ENCODE measurements around the gene FXYD4. TPM values are rescaled to one million over a fixed set of nuclear protein-coding genes. Genes with fewer than 3 reads are reported as not detected.

FXYD4 gene
- total and polyA plus RNA-seq, 7 donors = not detected

DNA sequence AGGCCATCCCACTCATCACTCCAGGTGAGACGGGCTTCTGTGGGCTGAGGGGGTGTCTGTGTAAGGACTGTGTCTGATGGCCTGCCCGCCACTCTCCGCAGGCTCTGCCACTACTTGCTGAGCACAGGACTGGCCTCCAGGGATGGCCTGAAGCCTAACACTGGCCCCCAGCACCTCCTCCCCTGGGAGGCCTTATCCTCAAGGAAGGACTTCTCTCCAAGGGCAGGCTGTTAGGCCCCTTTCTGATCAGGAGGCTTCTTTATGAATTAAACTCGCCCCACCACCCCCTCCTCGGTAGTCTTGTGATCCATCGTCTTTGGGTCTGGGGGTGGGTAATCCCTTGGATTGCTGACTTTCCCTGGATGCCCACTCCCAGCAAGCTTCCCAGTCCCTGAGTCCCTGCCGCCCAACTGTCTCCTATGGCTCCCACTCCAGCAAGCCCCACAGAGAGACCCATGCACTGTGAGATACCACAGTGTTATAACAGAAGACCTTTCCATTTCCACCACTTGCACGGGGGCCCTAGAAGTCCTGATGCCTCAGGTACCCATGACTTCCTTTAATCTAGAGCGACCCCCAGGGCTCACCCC lies 4.7 kb downstream of the FXYD4 start:
- 91 to 92% methylated on average over 9 of the region's 9 CpGs for WGBS, 2 donors
- no peak overlapping the region for H3K4me3 ChIP-seq
- intact Hi-C loops (cut with DNase I) = no loop called here
- H3K9me3 ChIP-seq = no peaks in the 10 kb centered on the region
- no peaks in the 10 kb centered on the region for H3K36me3 ChIP-seq
- H3K4me1 ChIP-seq = no peaks in the 10 kb centered on the region
- no peak overlapping the region for H3K27ac ChIP-seq
- TF ChIP-seq POLR2A (IDR thresholded peaks at IDR 0.05) (no peak), POLR2AphosphoS5 (IDR thresholded peaks at IDR 0.05) (no peak), EP300 (IDR thresholded peaks at IDR 0.05) (no peak)
- TF ChIP-seq, protein P1, sequence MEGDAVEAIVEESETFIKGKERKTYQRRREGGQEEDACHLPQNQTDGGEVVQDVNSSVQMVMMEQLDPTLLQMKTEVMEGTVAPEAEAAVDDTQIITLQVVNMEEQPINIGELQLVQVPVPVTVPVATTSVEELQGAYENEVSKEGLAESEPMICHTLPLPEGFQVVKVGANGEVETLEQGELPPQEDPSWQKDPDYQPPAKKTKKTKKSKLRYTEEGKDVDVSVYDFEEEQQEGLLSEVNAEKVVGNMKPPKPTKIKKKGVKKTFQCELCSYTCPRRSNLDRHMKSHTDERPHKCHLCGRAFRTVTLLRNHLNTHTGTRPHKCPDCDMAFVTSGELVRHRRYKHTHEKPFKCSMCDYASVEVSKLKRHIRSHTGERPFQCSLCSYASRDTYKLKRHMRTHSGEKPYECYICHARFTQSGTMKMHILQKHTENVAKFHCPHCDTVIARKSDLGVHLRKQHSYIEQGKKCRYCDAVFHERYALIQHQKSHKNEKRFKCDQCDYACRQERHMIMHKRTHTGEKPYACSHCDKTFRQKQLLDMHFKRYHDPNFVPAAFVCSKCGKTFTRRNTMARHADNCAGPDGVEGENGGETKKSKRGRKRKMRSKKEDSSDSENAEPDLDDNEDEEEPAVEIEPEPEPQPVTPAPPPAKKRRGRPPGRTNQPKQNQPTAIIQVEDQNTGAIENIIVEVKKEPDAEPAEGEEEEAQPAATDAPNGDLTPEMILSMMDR (IDR thresholded peaks at IDR 0.05) = no peak
- no peaks in the 10 kb centered on the region for H3K27me3 ChIP-seq
- peak; percentile 55 for DNase-seq

GRCh38 chr10:43376828-43377423 lies 5.5 kb downstream of the FXYD4 start:
- Histone ChIP-seq H3K9me3 (no peaks in the 10 kb centered on the region), H3K4me1 (no peaks in the 10 kb centered on the region), H3K36me3 (no peaks in the 10 kb centered on the region), H3K27me3 (no peaks in the 10 kb centered on the region), H3K27ac (no peak overlapping the region), H3K4me3 (no peak overlapping the region)
- DNase-seq = peak; percentile 48
- intact Hi-C loops (cut with DNase I) = no loop called here
- WGBS, 2 donors = 47 to 70% methylated on average over 2 of the region's 2 CpGs
- no peak for TF ChIP-seq POLR2A (IDR thresholded peaks at IDR 0.05)
- TF ChIP-seq POLR2AphosphoS5 (IDR thresholded peaks at IDR 0.05) = no peak
- TF ChIP-seq EP300 (IDR thresholded peaks at IDR 0.05) = no peak
- TF ChIP-seq, protein P1 (IDR thresholded peaks at IDR 0.05) = no peak

DNA sequence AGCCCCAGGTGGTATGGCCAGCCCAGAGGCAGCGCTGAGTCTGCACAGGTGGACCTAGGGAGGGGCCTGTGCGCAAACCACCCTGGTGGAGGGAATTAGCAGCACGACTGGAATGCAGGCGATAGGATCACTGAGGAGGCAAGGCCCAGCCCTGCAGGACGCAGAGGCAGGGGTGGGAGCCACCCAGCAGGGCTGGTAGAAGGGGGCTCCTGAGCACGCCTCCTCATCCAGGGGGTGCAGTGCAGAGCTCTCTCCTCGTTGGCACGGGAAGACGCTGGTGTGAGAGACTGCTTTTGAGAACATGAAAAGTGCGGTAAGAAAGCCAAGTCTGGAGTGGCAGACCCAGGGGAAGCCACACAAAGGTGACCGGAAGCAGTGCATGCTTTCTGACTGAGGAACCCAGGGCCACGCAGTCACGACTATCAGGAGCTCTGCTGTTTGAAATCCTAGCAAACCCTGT lies 6.0 kb downstream of the FXYD4 start:
- WGBS, 2 donors = 85 to 87% methylated on average over 13 of the region's 13 CpGs
- intact Hi-C loops (cut with DNase I) = no loop called here
- peak; percentile 37 for DNase-seq

DNA sequence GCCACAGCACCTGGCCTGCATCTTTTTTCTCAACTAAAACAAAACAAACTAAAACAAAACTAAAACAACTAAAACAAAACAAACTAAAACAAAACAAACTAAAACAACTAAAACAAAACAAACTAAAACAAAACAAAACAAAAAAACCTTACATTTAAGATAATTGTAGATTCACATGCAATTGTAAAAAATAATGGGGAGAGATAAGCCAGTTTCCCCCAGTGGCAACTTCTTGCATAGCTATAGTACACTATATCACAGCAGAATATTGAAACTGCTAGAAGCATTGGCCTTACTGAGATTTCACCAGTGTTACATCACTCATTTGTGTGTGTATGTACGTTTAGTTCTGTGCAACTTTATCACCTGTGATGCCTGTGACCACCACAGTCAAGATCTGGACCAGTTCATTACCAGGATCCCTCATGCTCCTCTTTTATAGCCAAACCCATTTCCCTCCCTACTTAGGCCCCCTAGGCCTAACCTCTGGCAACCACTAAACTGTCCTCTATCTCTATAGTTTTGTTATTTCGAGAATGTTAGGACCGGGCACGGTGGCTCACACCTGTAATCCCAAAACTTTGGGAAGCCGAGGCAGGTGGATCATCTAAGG lies 9.3 kb downstream of the FXYD4 start:
- H3K27me3 ChIP-seq = no peaks in the 10 kb centered on the region
- 91 to 94% methylated on average over 5 of the region's 5 CpGs for WGBS, 2 donors
- no peaks in the 10 kb centered on the region for H3K9me3 ChIP-seq
- peaks cover 0 to 14% (median 0%) of the 10 kb centered on the region in 4 donors for H3K36me3 ChIP-seq
- H3K27ac ChIP-seq = no peak overlapping the region
- H3K4me3 ChIP-seq = no peak overlapping the region
- TF ChIP-seq, protein P1 (IDR thresholded peaks at IDR 0.05) = no peak
- TF ChIP-seq POLR2A (IDR thresholded peaks at IDR 0.05) (no peak), EP300 (IDR thresholded peaks at IDR 0.05) (no peak), POLR2AphosphoS5 (IDR thresholded peaks at IDR 0.05) (no peak)
- H3K4me1 ChIP-seq = no peaks in the 10 kb centered on the region
- intact Hi-C loops (cut with DNase I) = no loop called here
- DNase-seq = peak; percentile 6

More for the DNA sequence above, 6.0 kb downstream of the FXYD4 start:
- Histone ChIP-seq H3K4me3 (no peak overlapping the region), H3K27ac (no peak overlapping the region), H3K27me3 (no peaks in the 10 kb centered on the region), H3K4me1 (no peaks in the 10 kb centered on the region), H3K36me3 (no peaks in the 10 kb centered on the region), H3K9me3 (no peaks in the 10 kb centered on the region)
- no peak for TF ChIP-seq POLR2AphosphoS5 (IDR thresholded peaks at IDR 0.05)

GRCh38 chr10:43383204-43383971 lies 12.0 kb downstream of the FXYD4 start:
- 39 to 71% methylated on average over 14 of the region's 14 CpGs for WGBS, 2 donors
- intact Hi-C loops (cut with DNase I) = no loop called here

More at GRCh38 chr10:43383204-43383971, 12.0 kb downstream of the FXYD4 start:
- peak; percentile 45 for DNase-seq
- Histone ChIP-seq H3K27ac (no peak overlapping the region), H3K4me3 (no peak overlapping the region), H3K4me1 (no peaks in the 10 kb centered on the region), H3K36me3 (peaks cover 4 to 41% (median 21%) of the 10 kb centered on the region in 4 donors), H3K9me3 (no peaks in the 10 kb centered on the region), H3K27me3 (no peaks in the 10 kb centered on the region)
- TF ChIP-seq POLR2AphosphoS5 (IDR thresholded peaks at IDR 0.05) (peak in 1 of 4 donors; percentile 3), EP300 (IDR thresholded peaks at IDR 0.05) (no peak)

Data from sigmoid colon (tissue), 7 donors.